OCI-LY3 (cell line): ENCODE results near the gene HLF.

Source experiments
- EZH2phosphoT487 ChIP-seq: fragments of 200-600 bp; shearing (Covaris generic); IDR thresholded peaks from 2 replicates; pipeline ENCODE4 v1.6.1; 2018; ENCODE audit warnings: antibody characterized with exemption, mixed run types, low read depth
- TF ChIP-seq, protein P1 (sequence below): fragments of 200-600, 300-600 bp; sonication (generic); IDR thresholded peaks from 2 replicates; pipeline ENCODE4 v1.5.1; 2014; ENCODE audit warnings: antibody characterized with exemption, low read length, low read depth

- TF ChIP-seq, protein P1, sequence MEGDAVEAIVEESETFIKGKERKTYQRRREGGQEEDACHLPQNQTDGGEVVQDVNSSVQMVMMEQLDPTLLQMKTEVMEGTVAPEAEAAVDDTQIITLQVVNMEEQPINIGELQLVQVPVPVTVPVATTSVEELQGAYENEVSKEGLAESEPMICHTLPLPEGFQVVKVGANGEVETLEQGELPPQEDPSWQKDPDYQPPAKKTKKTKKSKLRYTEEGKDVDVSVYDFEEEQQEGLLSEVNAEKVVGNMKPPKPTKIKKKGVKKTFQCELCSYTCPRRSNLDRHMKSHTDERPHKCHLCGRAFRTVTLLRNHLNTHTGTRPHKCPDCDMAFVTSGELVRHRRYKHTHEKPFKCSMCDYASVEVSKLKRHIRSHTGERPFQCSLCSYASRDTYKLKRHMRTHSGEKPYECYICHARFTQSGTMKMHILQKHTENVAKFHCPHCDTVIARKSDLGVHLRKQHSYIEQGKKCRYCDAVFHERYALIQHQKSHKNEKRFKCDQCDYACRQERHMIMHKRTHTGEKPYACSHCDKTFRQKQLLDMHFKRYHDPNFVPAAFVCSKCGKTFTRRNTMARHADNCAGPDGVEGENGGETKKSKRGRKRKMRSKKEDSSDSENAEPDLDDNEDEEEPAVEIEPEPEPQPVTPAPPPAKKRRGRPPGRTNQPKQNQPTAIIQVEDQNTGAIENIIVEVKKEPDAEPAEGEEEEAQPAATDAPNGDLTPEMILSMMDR: no peak
- no peak for TF ChIP-seq EZH2phosphoT487
Measured at GRCh38 chr17:55241097-55241496, 23.7 kb upstream of the HLF start.
